Upper lobe of left lung (tissue), 6 donors: ENCODE measurements around the gene TMEM43. TPM values are rescaled to one million over a fixed set of nuclear protein-coding genes. Genes with fewer than 3 reads are reported as not detected.

Experiments
- ATAC-seq, 2 donors: fragments of 200-7000 bp; cut with Tn5 transposase; one replicate each; pipeline ENCODE4 v1.9.1; 2022; ENCODE audit warnings: mild to moderate bottlenecking in 2 of 2, moderate library complexity in 2 of 2; ENCODE audit not compliant: low FRiP score in 2 of 2
- DNase-seq, 2 donors: peaks; one replicate each; pipeline ENCODE4 v3.0.0-alpha.2; 2019 to 2020
- H3K27ac ChIP-seq, 4 donors: fragments of 200-600 bp; sonication (generic); one replicate each; pipeline ENCODE4 v1.5.1; 2016 to 2019
- H3K27me3 ChIP-seq, 4 donors: fragments of 200-600 bp; sonication (generic); one replicate each; pipeline ENCODE4 v1.5.1; 2017 to 2019
- H3K36me3 ChIP-seq, 4 donors: fragments of 200-600 bp; sonication (generic); one replicate each; pipeline ENCODE4 v1.5.1; 2016 to 2019
- H3K4me1 ChIP-seq, 4 donors: fragments of 200-600 bp; sonication (generic); one replicate each; pipeline ENCODE4 v1.5.1; 2018 to 2019
- H3K4me3 ChIP-seq, 4 donors: fragments of 200-600 bp; sonication (generic); one replicate each; pipeline ENCODE4 v1.5.1; 2017 to 2019; ENCODE audit warnings: mild to moderate bottlenecking in 2 of 4, moderate library complexity in 1 of 4
- H3K9me3 ChIP-seq, 4 donors: fragments of 200-600 bp; sonication (generic); one replicate each; pipeline ENCODE4 v1.5.1; 2018 to 2019
- CTCF ChIP-seq, 6 experiments: fragments of 450-650 bp in 4 of 6; fragments of 200-600 bp in 2 of 6; sonication (generic) in 2 of 6; IDR thresholded peaks; one replicate each; pipeline ENCODE4 v1.5.1; 2016 to 2019; ENCODE audit warnings: antibody characterized with exemption in 6 of 6
- EP300 ChIP-seq, 4 donors: sonication (generic); formaldehyde crosslinking; IDR thresholded peaks; one replicate each; pipeline ENCODE4 v1.5.1; 2017; ENCODE audit warnings: antibody characterized with exemption in 4 of 4, control low read depth in 2 of 4
- POLR2A ChIP-seq, 4 donors: fragments of 450-650 bp; IDR thresholded peaks; one replicate each; pipeline ENCODE4 v1.5.1; 2016 to 2017; ENCODE audit warnings: antibody characterized with exemption in 4 of 4, mild to moderate bottlenecking in 2 of 4
- POLR2AphosphoS5 ChIP-seq, 2 donors: sonication (generic); formaldehyde crosslinking; IDR thresholded peaks; one replicate each; pipeline ENCODE4 v1.5.1; 2017; ENCODE audit warnings: antibody characterized with exemption in 2 of 2
- WGBS, 2 donors: methylation state at CpG; one replicate each; pipeline ENCODE4 v1.1.5; 2017 to 2018; 5-methylcytosine and 5-hydroxymethylcytosine counted together
- total RNA-seq, 6 donors: library from RNA; depleted of rRNA in 4 of 6; stranded (reverse); fragments of >200 nt in 4 of 6; gene quantifications; one replicate each; pipeline versions ENCODE4 v1.1.0 to v1.2.1, GENCODE V29; 2016 to 2021
- donor health status: DM: no; HTN: no; CAD: no; lungs with moderate emphysema.
- donor health status: DM: no; HTN: yes; CAD: no; lungs with severe emphysema.

TMEM43 gene
- total RNA-seq, 6 donors from 2014 or later = 48.2 to 158 (median 87.7) TPM

DNA sequence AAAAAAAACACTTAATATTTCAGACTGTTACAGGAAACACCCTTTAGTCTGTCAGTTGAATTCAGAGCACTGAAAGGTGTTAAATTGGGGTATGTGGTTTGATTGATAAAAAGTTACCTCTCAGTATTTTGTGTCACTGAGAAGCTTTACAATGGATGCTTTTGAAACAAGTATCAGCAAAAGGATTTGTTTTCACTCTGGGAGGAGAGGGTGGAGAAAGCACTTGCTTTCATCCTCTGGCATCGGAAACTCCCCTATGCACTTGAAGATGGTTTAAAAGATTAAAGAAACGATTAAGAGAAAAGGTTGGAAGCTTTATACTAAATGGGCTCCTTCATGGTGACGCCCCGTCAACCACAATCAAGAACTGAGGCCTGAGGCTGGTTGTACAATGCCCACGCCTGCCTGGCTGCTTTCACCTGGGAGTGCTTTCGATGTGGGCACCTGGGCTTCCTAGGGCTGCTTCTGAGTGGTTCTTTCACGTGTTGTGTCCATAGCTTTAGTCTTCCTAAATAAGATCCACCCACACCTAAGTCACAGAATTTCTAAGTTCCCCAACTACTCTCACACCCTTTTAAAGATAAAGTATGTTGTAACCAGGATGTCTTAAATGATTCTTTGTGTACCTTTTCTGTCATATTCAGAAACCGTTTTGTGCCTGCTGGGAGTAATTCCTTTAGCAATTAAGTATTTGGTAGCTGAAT is 17.9 kb downstream of the TMEM43 start:
- H3K9me3 ChIP-seq = no peaks in the 10 kb centered on the region
- DNase-seq = no peak
- H3K4me1 ChIP-seq = peaks cover 32 to 54% (median 42%) of the 10 kb centered on the region in 4 donors
- 58 to 59% methylated on average over 8 of the region's 8 CpGs for WGBS, 2 donors
- H3K36me3 ChIP-seq = peaks cover 3 to 78% (median 44%) of the 10 kb centered on the region in 4 donors
- H3K27me3 ChIP-seq = no peaks in the 10 kb centered on the region
- no peak overlapping the region for H3K4me3 ChIP-seq
- TF ChIP-seq CTCF (IDR thresholded peaks at IDR 0.05) (no peak), POLR2A (IDR thresholded peaks at IDR 0.05) (no peak), EP300 (IDR thresholded peaks at IDR 0.05) (no peak), POLR2AphosphoS5 (IDR thresholded peaks at IDR 0.05) (no peak)
- peak overlapping the region; percentile 86 to 93 (median 88) for H3K27ac ChIP-seq
- ATAC-seq = no peak

GRCh38 chr3:14143271-14144225 is 18.7 kb downstream of the TMEM43 start:
- H3K9me3 ChIP-seq = no peaks in the 10 kb centered on the region
- DNase-seq (peak in 1 of 2 donors; percentile 73), ATAC-seq (peak; percentile 79 to 80)
- peak in 2 of 4 donors; percentile 39 to 76 for TF ChIP-seq EP300 (IDR thresholded peaks at IDR 0.05)
- no peak for TF ChIP-seq CTCF (IDR thresholded peaks at IDR 0.05)
- TF ChIP-seq POLR2AphosphoS5 (IDR thresholded peaks at IDR 0.05) = peak; percentile 58 to 62
- TF ChIP-seq POLR2A (IDR thresholded peaks at IDR 0.05) = no peak
- H3K27ac ChIP-seq = peak overlapping the region; percentile 86 to 93 (median 88)
- peaks cover 32 to 54% (median 42%) of the 10 kb centered on the region in 4 donors for H3K4me1 ChIP-seq
- peak overlapping the region in 1 of 4 donors; percentile 7 for H3K4me3 ChIP-seq
- WGBS, 2 donors = 53 to 56% methylated on average over 6 to 7 of the region's 7 CpGs
- peaks cover 0 to 78% (median 45%) of the 10 kb centered on the region in 4 donors for H3K36me3 ChIP-seq
- no peaks in the 10 kb centered on the region for H3K27me3 ChIP-seq

DNA sequence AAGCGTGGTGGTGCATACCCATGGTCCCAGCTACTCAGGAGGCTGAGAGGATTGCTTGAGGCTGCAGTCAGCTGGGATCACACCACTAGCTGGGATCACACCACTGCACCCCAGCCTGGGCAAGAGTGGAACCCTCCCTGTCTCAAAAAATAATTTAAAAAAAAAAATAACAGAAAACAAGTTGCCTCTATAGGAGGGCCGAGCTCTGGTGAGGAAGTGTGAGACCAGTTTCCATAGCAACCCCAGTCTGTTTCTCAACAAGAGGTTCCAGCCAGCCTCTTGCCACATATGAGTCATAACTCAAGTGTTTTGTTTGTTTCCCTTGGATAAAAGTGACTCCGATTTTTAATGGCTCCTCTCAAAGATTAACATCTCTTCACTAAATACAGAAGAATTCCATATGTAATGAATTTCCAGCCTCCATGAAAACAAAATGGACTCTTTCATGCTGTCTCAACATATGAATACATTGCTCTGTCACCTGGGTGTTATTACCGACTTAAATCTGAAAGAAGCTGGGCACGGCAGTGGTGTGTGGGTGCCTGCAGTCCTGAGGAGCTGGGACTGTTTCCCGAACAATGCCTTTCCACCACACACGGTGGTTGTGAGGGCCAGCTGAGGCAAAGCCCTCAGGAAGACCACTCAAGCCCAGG is 19.7 kb downstream of the TMEM43 start:
- H3K27me3 ChIP-seq = no peaks in the 10 kb centered on the region
- 8 to 10% methylated on average over 7 of the region's 7 CpGs for WGBS, 2 donors
- TF ChIP-seq POLR2A (IDR thresholded peaks at IDR 0.05) (no peak), CTCF (IDR thresholded peaks at IDR 0.05) (no peak), EP300 (IDR thresholded peaks at IDR 0.05) (peak in 2 of 4 donors; percentile 67 to 80), POLR2AphosphoS5 (IDR thresholded peaks at IDR 0.05) (peak; percentile 44 to 81)
- peak overlapping the region in 3 of 4 donors; percentile 7 to 21 (median 16) for H3K4me3 ChIP-seq
- no peaks in the 10 kb centered on the region for H3K9me3 ChIP-seq
- peak overlapping the region; percentile 86 to 93 (median 88) for H3K27ac ChIP-seq
- peaks cover 0 to 72% (median 36%) of the 10 kb centered on the region in 4 donors for H3K36me3 ChIP-seq
- DNase-seq (peak in 1 of 2 donors; percentile 87), ATAC-seq (peak; percentile 90)
- H3K4me1 ChIP-seq = peaks cover 32 to 54% (median 42%) of the 10 kb centered on the region in 4 donors

DNA sequence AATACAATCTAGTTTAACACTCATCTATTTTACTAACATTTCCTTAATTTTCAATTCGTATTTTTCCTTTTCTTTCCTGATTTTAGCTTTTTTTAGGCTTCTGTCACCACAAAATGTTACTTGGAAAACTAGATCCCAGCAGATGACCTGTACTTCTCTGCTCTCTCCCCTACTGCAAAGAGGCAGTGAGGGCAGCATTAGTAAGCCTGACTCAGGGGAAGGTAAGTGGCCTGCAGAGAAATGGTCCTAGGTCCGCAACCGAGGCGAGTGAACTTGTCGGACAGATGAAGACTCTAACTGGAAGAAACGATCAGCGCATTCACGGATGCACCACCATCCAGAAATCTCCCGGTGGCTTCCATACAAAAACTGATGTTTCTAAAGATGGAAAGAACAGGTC is 20.4 kb downstream of the TMEM43 start:
- TF ChIP-seq CTCF (IDR thresholded peaks at IDR 0.05) (no peak), POLR2A (IDR thresholded peaks at IDR 0.05) (no peak), POLR2AphosphoS5 (IDR thresholded peaks at IDR 0.05) (no peak), EP300 (IDR thresholded peaks at IDR 0.05) (no peak)
- Histone ChIP-seq H3K4me3 (peak overlapping the region in 2 of 4 donors; percentile 7 to 21), H3K9me3 (no peaks in the 10 kb centered on the region), H3K27ac (peak overlapping the region; percentile 86 to 93 (median 88)), H3K27me3 (no peaks in the 10 kb centered on the region), H3K36me3 (peaks cover 0 to 72% (median 36%) of the 10 kb centered on the region in 4 donors), H3K4me1 (peaks cover 32 to 54% (median 42%) of the 10 kb centered on the region in 4 donors)
- ATAC-seq = no peak
- WGBS, 2 donors = 90 to 93% methylated on average over 9 of the region's 9 CpGs
- DNase-seq = no peak
